ENCODE results near the gene MUC5AC.

DNA sequence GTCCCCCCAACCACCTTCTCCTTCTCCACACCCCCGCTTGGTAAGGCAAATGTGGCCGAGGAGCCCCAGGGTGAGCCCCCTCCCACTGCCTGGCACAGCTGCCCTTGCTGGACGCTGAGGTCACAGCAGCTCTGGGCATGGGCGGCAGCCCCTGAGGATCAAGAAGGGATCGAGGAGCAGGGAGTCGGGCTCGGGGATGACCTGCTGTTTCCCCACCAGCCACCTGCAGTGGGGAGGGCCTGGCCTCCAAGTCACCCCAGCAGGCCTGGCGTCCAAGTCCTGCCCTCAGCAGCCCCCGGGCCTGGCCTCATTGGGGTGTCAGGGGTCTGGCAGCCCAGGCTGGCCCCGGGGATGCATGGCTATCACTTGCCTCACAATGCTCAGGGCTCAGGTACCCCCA is 23.7 kb downstream of the MUC5AC start:
- TF ChIP-seq CTCF (IDR thresholded peaks at IDR 0.05; ENCODE audit: borderline replicate concordance, extremely low read depth, low read length, poor library complexity, severe bottlenecking), result no peak
- no peak for TF ChIP-seq EZH2 (IDR thresholded peaks at IDR 0.05; ENCODE audit: borderline replicate concordance, low read depth, low read length, severe bottlenecking)

Measured in DND-41 (cell line).